Suppressor macrophage treated with lipopolysaccharide for 1 hour (primary cell): ENCODE results near the gene ATG101.
"Not testable (repeated sequence)": the region's sequence is repeated elsewhere in the genome, so short reads cannot be mapped to it uniquely, and the experiment has no call there.

Source experiments
- DNase-seq, 3 donors: peaks; one replicate each; pipeline ENCODE4 v3.0.0-alpha.2; 2020 to 2022

The ATG101 gene

DNA sequence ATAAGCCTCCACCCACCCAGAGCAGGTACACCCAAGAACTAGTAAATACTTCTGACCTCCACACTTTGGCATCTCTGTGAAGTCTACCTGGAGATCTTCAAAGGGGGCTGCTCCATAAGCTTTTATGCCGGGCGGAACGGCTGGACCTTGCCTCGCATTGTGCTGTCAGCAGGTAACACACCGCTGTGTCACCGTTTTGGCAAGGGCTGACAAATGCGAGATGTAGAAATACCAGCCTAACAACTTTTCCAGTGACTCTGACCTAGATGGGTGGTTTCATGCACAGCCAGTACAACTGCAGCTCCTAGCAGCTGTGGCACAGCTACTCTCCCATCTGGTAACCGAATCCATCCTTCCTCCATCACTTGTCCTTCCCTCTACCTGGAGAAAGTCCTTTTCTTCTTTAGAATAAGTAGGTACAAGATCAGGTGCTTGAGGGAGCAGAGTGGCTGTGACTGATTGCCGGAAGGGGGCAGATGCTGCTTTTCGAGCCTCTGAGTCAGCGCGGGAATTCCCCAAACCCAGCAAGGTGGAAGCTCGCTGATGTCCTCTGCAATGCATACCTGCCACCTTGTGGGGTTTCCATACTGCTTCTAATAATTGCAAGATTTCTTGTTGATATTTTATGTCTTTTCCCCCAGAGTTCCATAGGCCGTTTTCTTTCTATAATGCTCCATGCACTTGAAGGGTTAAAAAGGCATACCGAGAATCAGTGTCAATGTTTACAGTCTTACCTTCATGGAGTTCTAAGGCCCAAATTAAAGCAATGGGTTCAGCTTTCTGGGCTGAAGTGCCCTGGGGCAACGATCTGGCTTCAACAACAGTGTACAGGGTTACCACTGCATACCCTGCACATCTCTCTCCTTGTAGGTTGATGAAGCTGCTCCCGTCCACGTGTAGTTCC is 46.7 kb downstream of the ATG101 start:
- not testable (repeated sequence) for DNase-seq

DNA sequence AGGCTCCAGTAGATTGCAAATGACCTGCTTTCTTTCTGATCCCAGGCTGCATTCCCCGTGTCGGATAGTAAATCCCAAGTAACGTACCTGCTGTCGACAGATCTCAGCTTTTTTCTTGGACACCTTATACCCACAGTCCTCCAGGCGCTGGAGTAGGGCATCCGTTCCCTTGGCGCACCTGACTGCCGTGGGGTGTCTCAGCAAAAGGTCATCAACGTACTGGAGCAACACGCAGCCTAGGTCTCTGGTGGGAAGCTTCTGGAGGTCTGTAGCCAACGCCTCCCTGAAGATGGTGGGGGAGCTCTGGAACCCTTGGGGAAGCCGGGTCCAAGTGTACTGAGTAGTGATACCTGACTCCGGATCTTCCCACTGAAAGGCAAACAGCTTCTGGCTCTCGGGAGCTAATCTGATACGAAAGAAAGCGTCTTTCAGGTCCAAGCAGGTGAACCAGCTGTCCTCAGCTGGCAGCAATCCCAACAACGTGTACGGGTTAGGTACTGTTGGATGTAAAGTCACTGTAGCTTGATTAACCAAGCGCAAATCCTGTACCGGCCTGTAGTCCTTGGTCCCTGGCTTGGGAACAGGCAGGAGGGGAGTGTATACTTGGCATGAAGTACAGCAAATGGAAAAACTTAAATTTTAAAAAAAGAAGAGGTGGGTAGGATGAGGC is 48.2 kb downstream of the ATG101 start:
- DNase-seq: not testable (repeated sequence)

DNA sequence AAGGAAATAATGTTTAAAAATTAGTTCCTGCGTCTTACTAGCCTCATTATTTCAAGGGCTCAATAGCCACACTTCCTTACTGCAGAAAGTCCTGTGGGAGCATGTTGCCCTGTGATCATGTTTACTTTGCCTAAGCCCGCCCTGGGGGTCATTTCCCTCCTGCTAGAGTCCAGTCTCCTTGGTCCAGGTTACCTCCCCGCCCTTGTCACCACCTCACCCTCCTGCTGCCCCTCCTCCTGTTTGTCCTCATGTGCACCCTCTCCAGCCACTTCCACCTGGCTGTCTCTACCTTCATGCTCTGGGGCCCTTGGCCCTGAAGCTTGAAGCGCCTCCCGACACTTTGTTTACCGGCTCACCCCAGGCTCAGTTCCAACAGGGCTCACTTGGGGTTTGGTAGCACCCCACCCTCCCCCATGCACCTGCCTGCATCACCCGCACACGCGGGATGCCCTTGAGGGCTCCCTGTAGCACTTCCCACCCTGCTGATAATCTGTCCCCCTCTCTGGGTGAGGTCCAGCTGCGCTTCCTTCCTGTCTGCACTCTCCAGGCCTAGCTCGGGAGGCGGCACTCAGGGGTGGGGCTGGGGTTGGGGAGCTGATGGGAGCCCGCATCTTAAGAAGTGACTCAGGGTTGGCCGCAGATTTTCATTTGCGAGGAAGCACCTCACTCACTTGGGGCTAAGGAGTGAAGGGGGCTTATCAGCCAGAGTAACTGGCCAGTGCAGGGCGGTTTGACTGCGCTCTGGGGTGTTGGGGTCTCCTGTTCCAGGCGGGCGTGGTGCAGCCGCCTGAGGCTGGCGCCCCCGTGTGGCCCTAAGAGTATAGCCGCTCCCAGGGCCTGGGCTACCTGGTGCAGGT is 49.8 kb downstream of the ATG101 start:
- peak; percentile 28 to 60 (median 30) for DNase-seq

DNA sequence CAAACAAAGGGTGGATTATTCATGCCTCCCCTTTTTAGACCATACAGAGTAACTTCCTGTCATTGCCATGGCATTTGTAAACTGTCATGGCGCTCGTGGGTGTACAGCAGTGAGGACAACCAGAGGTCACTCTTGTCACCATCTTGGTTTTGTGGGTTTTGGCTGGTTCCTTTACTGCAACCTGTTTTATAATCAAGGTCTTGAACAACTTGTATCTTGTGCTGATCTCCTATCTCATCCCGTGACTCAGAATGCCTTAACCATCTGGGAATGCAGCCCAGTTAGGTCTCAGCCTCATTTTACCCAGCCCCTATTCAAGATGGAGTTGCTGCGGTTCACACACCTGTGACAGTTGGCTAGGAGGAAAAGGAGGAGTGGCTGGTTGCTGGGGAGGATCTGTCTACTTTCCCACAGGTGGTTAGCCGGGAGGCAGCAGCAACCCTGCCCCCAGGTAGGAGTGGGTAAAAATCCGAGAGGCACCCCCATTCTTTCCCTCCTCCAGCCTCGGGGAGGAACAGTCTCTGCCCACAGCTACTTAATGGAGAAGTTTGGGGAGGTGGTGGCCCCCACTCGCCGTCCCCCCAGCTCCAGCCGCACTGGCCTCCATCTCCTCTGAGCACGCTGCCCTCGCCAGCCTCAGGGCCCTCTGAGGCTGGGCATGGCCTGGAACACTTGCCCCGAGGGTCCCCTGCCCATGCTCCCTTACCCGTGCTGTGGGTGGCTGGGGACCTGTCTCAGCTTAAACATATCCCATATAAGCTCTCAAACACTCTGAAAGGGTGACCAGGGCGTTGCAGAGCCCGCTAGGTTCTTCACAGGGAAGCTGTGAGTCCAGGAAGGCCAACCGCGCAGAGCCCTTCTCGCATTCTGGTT is 51.4 kb downstream of the ATG101 start:
- DNase-seq: peak in 1 of 3 donors; percentile 35

DNA sequence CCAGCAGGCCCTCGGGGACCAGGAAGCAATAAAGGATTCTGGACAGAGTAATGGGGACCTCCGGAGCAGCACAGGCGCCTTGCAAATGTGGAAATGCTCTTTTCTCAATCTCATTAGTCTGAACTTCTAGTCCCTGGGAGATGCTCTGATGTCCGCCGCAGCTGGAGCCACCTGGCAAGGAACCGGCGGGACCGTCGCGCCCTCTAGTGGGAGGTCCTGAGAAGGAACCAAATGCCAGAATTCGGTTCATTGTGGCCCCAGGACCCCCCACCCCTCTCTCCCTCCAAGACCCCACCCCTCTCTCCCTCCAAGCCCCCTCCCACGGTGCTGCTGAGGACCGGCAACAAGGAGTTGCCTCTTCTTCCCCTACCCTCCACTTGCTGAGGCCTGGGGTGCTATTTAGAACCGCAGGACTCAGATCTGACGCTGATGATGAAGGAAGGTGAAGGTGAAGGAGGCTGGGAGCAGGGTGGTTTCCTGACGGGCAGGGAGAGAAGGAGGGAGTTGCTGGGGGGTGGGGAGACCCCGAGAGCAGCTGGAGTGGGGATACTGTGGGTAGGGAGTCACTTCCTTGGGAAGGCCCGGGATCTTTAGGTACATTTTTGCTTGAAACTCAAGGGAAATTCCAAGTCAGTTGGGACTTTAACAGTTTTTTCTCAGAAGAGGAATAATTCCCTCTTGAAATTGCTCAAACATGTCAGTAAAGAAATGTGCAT is 52.2 kb downstream of the ATG101 start:
- peak; percentile 69 to 80 (median 69) for DNase-seq

DNA sequence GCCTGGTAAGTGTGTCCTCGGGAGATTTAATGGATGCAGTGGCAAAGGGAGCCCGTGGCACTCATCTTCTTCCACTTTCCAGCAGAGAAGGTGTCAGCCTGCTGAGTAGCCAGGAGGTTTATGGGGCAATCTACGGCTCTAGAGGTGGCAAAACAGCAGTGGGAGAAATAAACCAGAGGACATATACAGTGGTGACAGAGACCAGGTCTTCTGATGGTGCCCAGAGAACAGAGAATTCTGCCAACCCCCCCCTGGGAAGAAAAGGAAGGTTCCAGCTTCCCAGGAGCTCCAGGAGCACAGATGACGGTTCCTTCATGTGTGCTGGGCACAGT is 52.7 kb downstream of the ATG101 start:
- no peak for DNase-seq

DNA sequence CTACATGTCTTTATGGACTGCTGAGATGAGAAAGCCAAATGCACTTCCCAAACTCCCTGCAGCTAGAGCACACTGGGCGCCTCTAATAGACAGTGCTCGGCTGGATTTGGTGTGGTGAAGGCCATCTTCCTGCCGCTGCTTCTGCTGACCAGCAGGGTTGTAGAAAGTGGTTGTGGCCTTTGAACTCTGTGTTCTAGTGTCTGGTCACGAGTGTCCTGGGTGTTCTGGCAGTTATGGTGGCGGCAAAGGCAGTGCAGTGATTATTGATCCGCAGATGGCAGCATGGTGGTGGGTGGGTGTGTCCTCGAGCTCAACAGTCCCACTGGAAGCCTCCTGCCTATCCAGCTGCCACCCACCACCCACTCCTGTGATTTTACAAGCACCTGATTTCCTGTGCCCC is 53.1 kb downstream of the ATG101 start:
- DNase-seq: no peak

DNA sequence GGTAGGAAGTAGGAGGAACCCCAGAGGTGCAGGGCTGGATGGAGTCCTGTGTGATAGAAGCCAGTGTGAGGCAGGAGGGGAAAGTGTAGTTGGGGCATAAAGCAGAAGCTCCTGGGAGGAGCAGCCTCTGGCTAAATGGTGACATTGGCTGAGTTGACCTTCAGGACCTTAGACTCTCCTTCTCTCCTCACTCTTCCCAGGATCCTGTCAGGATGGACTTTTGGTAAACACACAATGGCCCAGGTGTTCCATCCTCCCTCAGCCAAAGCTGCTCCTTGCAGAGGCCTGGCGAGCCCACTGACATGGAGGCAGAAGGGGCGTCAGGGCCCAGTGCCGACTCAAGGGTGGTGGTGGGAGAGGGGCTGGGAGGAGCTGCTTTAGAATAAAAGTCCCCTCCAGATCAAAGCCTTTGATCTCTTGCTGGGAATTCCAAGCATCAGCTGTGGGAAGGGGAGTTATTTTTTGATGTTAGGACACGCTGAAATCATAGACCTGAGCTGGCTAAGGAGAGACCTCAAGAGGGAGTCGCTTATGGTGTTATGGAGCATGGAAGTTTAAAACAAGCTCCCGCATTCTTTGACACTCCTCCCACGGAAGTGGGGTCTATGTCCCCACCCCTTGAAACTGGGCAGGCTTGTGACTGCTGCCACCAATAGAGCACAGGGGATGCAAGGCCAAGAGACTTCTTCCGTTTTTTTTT is 53.9 kb downstream of the ATG101 start:
- DNase-seq: no peak

DNA sequence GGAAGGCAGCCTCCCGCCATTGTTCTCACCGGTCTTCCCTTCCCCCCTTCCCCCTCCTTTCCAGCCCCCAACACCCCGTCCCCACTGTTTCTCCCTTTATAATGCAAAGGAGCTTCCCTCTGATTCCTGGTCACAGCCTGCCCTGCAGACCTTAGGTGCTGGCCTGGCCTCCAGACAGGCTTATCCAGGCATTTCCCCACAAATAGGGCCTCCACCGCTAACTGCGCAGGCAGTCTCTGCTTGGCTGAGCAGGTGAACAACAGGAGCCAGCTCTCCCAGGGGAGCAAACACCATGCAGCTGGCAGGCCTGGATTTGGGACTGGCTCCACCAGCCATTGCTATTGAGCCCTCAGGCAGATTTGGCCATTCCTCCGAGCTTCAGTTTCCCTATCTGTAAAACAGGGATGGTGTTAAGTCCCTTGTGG is 55.7 kb downstream of the ATG101 start:
- DNase-seq: no peak

DNA sequence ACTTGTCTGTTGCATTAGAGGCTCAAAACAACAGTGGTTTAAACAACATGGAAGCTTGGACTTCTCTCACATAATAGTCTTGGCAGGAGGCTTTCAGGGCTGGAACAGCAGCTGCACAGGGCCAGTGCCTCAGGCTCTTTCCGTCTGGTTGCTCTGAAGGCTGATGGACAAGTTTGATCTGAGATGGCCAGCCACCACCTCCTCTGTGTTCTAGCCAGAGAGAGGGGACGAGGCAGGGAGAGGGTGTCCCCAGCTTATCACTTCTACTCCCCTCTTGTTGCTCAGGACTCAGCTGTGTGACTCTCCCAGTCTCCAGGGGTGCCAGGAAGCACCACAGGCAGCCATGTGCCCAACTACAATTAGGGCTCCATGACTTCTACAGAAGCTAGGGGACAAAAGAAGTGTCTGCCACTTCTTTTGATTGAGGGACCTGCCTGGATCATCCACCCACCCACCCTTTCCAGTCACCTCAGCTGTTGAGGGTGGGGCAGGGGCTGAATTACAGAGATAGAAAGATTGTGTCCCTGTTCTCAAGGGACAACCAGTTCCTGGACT is 56.3 kb downstream of the ATG101 start:
- no peak for DNase-seq
